Measurements from ENCODE around the gene NT5DC2.

The NT5DC2 gene

DNA sequence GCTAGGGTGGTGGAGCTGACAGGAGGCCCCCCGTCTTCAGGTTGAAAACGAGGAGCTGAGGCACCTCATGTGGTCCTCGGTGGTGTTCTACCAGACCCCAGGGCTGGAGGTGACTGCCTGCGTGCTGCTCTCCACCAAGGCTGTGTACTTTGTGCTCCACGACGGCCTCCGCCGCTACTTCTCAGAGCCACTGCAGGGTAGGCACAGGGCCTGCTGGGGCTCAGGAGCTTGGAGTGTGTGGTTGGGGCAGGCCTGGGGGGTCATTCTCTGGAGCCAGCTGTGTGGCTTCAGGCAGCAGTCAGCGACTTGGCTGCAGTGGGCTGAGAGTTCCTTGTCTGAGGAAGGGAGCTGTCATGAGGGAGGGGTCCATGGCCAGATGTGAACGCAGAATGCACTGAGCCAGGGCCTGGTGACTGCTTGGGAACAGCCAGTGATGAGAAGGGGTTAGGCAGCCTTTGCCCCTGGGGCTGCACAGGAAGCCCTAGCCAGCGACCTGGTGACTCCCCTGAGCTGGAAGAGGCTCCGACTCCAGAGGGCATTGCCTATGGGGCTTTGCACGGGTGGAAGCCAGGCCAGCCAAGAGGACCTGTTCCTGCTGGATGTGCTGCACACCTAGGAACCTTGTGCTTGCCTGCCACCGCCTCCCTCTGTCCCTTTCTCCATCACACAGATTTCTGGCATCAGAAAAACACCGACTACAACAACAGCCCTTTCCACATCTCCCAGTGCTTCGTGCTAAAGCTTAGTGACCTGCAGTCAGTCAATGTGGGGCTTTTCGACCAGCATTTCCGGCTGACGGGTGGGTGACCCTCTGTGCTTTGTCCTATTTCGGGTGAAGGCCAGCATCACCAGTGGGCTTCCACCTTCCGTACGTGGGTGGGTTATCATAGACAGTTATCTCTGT is 43.4 kb downstream of the NT5DC2 start:
- no peak for DNase-seq (ENCODE audit: low read depth in 2 of 3, low spot score in 2 of 3)

DNA sequence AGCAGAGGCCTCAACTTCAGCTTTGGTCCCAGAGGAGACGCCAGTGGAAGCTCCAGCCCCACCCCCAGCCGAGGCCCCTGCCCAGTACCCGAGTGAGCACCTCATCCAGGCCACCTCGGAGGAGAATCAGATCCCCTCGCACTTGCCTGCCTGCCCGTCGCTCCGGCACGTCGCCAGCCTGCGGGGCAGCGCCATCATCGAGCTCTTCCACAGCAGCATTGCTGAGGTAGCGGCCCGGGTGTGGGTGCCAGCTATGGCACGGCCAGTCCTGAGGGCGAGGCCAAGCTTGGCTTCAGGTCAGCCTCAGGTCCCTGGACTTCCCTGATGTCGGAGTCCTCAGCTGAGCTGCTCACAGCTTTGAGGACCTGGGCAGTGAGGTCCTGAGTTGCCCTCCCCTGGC is 44.2 kb downstream of the NT5DC2 start:
- no peak for DNase-seq (ENCODE audit: low read depth in 2 of 3, low spot score in 2 of 3)

DNA sequence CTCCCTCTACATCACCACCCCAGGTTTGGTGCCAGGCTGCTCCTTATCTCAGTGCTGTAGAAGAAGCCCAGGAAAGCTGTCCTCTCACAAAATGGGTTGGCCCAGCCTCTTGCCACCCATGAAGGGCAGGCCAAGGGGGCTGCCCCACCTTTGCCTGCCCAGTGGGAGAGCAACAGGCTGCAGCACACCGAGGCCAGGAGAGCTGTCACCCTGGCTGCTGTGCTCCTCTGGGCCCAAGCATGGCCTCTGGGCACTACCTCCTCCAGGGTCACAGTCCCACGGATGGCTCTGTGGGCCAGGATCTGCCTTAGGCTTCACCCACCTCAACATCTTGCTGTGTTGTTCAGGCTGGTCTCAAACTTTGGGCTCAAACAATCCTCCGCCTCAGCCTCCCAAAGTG is 44.9 kb downstream of the NT5DC2 start:
- no peak for DNase-seq (ENCODE audit: low read depth in 2 of 3, low spot score in 2 of 3)

DNA sequence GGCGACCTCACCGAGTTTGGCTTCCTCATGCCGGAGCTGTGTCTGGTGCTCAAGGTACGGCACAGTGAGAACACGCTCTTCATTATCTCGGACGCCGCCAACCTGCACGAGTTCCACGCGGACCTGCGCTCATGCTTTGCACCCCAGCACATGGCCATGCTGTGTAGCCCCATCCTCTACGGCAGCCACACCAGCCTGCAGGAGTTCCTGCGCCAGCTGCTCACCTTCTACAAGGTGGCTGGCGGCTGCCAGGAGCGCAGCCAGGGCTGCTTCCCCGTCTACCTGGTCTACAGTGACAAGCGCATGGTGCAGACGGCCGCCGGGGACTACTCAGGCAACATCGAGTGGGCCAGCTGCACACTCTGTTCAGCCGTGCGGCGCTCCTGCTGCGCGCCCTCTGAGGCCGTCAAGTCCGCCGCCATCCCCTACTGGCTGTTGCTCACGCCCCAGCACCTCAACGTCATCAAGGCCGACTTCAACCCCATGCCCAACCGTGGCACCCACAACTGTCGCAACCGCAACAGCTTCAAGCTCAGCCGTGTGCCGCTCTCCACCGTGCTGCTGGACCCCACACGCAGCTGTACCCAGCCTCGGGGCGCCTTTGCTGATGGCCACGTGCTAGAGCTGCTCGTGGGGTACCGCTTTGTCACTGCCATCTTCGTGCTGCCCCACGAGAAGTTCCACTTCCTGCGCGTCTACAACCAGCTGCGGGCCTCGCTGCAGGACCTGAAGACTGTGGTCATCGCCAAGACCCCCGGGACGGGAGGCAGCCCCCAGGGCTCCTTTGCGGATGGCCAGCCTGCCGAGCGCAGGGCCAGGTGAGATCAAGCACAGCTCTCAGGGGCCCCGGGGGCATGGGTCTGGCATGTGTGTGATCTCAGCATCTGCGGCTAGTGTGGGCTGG is 45.6 kb downstream of the NT5DC2 start:
- DNase-seq (ENCODE audit: low read depth in 2 of 3, low spot score in 2 of 3): no peak

DNA sequence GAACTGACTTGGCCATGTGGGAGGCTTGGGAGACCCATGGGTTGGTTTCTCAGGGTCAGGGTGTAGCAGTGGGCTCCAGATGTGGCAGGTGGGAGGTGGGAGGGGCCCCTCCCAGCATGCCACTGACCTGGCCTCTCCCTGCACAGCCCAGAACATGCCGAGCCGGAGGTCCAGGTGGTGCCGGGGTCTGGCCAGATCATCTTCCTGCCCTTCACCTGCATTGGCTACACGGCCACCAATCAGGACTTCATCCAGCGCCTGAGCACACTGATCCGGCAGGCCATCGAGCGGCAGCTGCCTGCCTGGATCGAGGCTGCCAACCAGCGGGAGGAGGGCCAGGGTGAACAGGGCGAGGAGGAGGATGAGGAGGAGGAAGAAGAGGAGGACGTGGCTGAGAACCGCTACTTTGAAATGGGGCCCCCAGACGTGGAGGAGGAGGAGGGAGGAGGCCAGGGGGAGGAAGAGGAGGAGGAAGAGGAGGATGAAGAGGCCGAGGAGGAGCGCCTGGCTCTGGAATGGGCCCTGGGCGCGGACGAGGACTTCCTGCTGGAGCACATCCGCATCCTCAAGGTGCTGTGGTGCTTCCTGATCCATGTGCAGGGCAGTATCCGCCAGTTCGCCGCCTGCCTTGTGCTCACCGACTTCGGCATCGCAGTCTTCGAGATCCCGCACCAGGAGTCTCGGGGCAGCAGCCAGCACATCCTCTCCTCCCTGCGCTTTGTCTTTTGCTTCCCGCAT is 46.4 kb downstream of the NT5DC2 start:
- DNase-seq (ENCODE audit: low read depth in 2 of 3, low spot score in 2 of 3): no peak

DNA sequence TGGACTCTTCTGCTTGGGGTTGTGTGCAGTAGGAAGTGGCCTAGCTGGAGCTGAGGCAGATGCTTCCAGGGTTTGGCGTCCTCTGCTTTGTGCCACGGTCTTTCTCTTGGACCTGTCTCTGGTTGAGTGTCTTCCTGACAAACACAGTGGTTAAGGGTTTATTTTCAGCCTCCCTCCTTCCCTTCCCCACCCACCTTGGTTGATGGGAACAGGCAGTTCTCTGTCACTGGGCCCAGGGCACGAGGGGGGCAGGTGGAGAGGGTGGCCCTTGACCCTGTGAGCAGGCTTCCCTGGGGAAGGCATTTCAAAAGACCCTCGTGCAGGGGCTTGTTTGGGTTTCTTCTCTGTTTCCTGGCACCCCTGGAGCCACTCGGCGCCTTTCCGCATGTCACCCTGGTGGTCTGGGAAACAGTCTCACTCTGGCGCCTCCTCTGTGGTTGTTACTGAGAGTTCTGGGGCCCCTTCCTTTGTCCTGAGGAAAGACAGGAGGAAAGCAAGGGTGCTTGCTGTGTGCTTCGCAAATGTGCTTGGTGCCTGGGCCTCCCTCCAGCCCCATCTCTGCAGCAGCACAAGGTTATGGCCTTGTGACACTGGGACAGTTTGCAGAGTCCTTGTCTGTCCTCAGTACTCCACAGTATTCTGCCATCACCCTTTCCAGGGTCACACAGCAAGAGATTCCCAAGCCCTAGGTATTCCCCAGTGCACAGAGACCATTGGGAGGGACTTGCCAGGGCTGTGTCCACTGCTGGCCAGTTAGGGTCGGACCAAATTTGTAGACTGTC is 48.8 kb downstream of the NT5DC2 start:
- DNase-seq (ENCODE audit: low read depth in 2 of 3, low spot score in 2 of 3): no peak

DNA sequence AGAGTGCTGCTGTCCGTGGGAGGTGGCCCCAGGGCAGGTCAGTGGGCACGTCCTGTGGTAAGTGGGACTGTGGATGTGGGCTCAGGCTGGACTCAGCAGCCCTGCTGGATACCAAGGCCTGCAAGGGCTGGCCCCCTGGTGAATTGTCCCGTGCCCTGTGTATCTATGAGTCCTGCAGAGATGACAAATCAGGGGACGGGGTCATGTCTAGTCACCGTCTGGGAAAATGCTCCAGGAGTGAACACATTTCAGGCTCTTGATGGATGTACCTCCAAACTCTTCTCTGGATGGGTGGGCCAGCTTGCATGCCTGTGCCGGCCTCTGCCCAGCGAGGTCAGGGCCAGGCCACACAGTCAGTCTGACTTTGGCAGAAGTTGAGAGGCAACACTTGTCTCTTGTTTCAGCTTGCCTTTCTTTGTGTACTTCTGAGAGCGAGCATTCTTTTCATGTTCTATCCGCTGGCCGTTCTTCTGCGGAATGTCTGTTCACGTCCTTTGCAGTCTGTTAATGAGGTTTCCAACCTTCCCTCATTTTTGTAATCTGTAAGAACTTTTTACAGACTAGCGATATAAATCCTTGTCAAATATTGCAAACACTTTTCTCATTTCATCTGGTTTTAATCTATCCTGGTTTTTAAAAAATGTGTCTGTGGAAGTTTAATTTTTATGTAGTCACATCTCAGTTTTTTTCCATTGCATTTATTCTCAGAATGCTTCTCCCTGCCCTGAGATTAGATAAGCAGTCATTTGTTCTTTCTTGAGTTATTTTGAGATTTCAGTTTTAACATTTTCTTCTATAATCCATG is 49.9 kb downstream of the NT5DC2 start:
- DNase-seq (ENCODE audit: low read depth in 2 of 3, low spot score in 2 of 3): no peak

DNA sequence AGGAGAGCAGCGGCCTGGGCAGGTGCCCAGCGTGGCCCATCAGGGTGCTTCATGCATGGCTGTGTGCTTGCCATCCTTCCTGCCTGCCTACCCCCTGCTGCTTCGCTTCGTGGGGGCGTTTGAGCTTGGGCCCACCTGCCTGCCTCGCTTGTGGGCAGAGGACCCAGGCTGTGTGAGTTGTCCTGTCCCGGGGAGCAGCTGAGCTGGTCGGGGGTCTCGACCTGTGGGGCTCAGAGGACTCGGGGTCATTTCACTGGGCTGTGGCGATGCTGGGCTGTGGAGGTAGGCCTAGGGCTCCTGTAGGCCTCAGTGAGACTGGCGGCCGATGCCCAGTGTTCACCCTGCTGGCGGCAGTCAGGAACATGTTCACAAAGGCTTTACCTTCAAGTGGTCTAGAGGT is 50.6 kb downstream of the NT5DC2 start:
- DNase-seq (ENCODE audit: low read depth in 2 of 3, low spot score in 2 of 3): no peak

DNA sequence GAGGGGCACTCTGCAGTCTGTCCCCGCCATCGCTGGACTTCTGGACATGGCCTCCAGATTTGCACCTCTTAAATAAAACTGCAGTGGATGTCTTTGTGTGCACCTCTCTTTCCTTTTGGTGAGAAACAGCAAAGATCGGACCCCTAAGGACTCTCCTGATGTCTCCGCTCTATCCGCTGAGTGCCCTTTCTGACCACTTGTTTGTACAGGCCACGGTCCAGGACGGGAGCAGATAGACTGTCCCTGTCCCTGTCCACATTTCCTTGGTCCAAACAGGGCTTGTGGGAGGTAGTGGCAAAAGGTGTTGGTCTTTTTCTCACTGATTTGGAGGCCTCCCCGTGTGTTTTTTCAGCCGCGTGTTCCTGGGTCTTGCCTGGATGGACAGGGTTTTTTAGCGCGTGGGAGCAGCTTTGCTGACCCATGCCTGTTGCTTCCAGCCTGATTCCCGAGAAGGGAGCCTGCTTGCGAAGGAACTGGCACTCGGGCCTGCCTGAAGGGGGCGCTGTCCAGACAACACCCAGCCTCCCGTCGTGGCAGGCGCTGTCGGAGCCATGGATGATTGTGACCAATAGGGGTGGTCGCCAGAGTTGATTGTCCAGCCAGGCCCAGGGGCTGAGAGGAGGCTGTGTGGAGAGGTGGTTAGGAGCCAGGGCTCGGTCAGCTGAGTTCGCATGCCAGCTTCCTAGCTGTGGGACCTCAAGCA is 51.7 kb downstream of the NT5DC2 start:
- no peak for DNase-seq (ENCODE audit: low read depth in 2 of 3, low spot score in 2 of 3)

DNA sequence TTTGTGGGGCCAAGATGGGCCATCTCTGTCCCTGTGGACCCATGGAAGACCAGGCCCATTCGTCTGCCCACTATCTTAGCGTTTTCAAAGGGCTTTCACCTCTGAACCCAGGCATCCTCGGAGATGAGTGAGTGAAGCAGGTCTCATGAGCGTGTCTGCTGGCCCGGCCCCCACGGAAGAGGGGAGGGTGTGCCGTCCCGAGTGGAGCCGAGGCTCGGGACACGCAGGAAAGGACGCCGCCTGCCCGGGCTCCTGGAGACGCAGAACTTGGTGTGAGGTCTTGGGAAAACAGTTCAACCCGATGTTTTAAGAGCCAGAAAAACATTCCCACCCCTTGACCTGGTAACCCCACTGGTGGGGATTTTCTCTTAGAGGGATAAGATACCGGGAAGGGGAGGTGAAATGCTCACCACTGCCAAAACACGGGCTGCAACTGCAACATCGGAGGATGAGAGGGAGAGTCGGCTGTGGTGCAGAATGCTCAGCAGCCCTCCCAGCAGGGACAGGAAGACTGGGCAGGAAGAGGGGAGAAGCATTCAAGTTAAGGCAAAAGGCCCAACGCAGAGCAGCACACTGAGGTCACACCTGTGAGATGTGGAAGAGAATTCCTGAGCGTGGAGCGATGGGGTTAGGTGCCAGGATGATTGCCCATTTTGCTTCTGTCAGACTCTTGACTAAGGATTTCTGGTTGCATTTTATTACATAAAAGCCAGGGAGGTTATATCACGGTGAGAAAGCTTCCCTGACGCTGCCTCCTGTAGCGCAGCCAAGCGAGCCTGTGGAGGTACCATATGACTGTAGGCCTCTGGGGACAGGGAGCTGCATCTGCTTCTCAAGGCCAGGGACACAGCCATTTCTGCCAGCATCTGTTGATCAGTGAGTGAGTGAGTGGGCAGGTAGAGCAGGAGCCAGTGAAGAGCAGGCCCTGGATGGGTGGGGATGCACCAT is 52.6 kb downstream of the NT5DC2 start:
- no peak for DNase-seq (ENCODE audit: low read depth in 2 of 3, low spot score in 2 of 3)

DNA sequence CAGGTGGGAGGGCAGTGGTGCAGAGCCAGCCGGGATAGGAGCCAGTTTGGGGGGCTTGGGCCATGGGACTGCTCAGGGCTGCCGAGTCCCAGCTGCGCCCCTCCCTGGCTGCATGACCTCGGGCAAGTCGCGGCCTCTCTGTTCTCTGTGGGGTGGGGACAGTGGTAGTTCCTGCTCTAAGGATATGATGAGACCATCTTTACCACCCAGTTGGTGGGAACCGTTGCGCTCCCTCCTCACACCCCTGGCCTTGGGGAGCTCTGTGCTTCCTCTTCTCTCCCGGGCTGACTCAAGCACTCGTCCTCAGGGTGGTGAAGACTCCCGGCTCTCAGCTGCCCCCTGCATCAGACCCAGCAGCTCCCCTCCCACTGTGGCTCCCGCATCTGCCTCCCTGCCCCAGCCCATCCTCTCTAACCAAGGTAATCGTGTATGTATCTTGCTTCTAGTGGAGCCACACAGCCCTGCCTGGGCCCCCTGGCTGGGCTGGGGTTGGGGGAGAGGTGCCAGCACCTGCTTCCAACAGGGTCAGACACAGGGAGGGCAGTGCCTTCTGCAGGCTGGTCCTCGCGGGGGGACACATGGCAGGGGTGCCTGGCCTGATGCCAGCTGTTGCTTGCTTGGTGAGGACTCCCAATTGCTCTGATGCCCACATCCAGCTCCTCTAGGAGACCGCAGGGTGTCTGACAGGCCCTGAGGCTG is 53.6 kb downstream of the NT5DC2 start:
- no peak for DNase-seq (ENCODE audit: low read depth in 2 of 3, low spot score in 2 of 3)

DNA sequence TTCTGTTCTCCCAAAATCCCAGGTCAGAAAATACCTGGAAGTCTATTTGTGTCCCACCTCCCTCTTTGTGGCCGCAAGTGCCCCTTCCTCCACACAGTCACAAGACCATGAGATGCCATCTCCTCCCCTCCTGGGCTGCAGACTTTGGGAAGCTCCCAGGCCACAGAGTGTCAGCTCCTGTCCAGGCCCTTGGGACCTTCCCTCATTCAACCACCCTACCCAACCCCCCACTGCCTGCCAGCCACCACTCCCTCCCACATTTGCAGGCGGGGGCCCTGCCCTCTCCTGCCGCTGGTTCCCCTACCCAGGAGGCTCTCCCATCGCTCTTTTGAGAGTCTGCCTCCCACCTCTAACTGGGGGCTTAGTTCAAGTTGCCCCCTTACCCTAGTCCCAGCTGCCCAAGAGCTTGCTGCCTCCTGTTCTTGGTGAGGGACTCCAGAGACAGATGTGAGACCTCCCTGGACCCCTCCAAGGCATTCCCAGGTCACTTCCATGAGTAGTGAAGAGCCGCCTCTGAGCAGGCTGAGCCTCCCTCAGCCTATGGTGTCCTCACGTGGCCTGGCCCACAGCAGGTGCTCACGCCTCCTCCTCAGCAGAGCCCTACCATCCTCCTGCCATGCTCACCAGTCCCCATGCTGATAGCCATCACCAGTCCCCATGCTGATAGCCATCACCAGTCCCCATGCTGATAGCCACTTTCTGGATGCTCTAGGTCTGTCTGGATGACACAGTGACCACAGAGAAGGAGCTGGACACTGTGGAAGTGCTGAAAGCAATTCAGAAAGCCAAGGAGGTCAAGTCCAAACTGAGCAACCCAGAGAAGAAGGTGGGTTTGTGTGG is 54.4 kb downstream of the NT5DC2 start:
- no peak for DNase-seq (ENCODE audit: low read depth in 2 of 3, low spot score in 2 of 3)

DNA sequence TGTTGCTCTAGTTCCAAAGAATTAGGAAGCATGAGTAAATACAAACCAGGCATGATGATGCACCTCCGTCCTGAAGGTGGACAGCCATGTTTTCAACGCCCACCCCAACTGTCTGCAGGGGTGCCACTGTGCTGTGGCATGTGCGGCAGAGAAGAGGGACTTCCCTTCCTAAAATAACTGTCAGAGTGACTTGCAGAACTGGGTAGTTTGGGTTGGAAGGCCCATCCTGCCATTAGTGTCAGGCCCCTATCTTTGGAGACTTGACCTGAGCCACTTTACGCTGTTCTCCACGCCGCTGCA is 55.9 kb downstream of the NT5DC2 start:
- DNase-seq (ENCODE audit: low read depth in 2 of 3, low spot score in 2 of 3): no peak

DNA sequence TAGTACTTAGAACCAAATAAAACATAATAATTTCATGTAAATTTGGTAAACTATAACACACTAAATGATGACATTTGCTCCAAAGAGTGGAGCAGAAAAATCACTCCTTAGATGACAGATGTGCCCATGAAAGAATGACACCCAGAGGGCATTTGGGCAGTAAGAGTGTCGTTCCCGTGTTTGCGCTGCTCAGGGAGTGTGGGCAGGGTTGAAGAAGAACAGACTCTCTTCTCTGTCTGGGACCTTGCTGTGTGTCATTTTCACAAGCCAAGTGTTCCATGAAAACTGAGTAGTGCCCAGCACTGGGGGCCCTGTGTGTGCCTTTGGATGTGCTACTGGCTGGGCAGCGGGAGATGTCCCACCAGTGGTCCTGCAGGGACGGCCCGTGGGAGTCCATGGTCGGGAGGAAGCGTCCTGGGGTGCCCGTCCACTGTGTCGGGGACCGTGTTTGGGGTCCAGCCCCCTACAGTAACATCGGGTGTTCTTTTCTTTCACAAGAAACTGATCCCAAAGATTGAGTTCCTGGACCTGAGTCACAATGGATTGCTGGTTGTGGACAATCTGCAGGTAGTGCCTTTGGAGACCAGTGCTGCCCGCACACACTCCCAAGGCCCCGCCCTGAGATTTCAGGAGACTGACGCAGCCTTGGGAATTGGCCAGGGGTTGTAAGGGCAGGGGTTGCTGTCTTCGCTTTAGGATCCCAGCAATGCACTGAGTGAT is 56.4 kb downstream of the NT5DC2 start:
- DNase-seq (ENCODE audit: low read depth in 2 of 3, low spot score in 2 of 3): no peak

All from activated CD8-positive, alpha-beta memory T cell treated with anti-CD3 and anti-CD28 coated beads for 48 hours (primary cell).